Stimulated activated CD4-positive, alpha-beta T cell treated with anti-CD3 and anti-CD28 coated beads, TNF-alpha, amount 100 ng/mL, for 24 hours (primary cell): Measurements from ENCODE around the gene SPTSSA.
"Not testable (repeated sequence)": the region's sequence is repeated elsewhere in the genome, so short reads cannot be mapped to it uniquely, and the experiment has no call there.

Experiments
- DNase-seq, 3 experiments: peaks; one replicate each; pipeline ENCODE4 v3.0.0-alpha.2; 2020; ENCODE audit warnings: low read depth in 3 of 3

Gene SPTSSA

GRCh38 chr14:34472706-34473279, 10.8 kb upstream of the SPTSSA start:
- DNase-seq, result no peak

GRCh38 chr14:34470319-34470718, 8.3 kb upstream of the SPTSSA start:
- no peak for DNase-seq

DNA sequence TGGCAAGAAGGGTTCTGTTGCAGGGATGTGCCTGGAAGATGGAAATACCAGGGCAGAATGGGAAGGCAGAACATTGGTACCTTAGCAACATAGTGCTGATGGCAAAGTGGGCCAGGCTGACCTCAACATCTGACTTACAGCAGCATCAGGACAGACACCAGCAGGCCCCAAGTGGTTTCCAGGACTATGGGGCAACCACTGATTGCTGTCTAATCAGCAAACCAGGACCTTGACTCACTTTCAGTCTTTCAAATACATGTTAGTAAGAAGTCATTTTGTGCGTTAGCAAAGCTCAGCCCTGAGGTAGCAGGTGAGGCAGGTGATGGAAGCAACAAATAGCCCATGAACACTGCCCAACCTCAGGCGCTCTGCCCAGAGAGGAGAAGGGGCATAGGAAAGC, 4.7 kb upstream of the SPTSSA start:
- DNase-seq, result no peak

DNA sequence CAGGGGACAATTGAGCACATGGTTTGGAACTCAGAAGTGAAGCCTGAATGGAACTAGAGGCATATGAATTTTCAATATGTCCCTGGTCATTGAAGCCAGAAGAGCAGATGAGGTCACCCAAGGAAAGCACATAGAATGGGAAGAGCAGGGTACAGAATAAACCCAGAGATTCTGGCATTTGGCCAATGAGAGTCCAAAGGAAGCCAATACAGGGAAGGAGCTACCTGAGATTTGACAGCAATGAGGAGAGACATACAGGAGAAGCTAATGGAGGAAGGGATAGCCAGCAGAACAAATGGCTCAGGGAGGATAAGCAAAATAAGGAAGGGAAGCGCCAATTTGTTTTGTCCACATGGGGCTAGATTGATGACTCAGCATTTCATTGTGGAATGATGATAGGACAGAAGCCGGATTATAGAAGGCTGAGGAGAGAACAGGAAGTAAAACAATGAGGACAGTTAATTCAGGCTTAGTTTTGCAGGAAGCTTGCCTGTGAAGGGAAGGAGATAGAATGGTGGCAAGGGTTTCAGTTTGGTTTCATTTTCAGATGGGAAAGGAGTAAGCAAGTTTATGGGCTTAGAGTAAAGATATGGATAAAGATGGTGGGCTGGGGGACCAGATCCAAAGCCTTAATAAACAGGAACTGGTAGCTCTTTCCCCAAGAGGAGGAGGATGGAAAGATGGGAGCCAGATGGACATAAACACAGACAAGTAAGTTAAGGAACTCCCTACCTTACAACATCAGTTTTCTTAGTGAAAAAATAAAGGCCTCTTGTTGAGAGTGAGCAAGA, 3.2 kb upstream of the SPTSSA start:
- no peak for DNase-seq

GRCh38 chr14:34463598-34463961, 1.5 kb upstream of the SPTSSA start:
- DNase-seq, result no peak

DNA sequence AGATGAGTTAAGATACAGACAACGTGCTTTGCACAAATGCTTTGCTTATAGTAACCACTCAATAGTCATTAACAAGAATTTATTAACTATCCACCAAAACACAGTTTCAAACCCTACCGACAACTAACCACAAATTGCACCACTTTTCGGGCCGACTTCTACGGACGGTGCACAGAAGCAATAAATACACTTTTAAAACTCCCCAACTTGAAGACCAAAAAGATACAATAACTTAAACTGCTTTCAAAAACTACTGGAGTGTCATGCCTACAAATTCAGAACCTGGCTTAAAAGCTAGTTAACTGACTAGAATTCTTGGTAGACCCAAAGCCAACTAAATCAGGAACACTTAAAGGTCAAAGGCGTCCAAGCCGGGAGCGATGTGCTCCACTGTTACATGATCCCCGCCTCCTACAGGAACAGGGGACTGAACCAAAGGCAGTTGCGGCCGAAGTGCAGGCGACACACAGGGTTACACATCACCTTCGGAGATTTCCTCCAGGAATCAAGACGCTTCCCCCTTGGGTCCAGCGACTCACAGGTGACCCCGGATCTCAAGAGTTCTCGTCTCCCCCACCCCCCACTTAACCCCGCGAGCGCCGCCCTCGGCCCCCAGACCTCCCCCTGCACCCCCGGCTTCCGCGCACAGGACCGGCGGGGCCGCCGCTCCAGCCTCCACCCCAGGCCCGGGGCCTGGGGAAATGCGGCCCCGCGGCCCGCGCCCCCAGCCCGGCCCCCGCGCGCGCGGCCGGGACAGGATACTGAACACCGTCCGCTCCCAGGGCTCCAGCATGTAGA, 507 bp downstream of the SPTSSA start:
- peak in 2 of 3 experiments; percentile 8 for DNase-seq

- no peak for DNase-seq
These were observed 1.2 kb downstream of the SPTSSA start for GRCh38 chr14:34460841-34461240.

DNA sequence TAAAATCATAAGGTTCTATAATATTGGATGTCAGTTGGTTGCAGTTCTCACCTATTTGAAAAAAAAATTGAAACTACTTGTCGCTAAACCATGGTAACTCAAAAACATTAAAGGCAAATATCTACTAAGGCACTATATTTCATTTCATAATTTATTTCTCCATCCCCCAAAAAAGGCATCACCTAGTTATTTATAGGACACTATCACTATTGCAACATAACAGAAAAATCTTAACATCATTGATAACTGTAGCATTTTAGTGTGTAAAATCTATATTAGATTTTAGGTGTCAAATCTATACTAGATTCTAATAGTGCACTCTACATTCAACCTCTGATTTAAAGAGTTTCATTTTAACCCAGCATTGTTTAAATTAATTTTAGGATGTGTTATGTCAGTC, 1.7 kb downstream of the SPTSSA start:
- no peak for DNase-seq

DNA sequence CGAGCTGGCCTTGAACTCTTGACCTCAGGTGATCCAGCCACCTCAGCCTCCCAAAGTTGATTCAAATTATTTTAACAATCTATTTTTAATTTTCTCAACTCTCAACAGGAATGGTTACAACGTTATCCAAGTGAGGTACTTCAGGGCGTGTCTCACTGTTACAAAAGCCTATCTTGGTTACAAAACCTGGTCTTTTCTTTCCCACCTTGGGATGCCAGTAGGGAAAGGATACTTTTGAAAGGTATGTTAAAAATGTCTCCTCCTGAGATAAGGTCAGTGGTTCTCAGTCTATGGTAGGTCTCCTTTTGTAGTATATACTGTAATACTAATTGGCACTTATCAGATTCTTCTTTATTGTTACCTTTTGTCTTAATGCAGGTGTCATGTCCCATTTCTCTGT, 4.9 kb downstream of the SPTSSA start:
- DNase-seq, result no peak

GRCh38 chr14:34453226-34453625, 8.8 kb downstream of the SPTSSA start:
- DNase-seq, result no peak

GRCh38 chr14:34452258-34452822, 9.7 kb downstream of the SPTSSA start:
- no peak for DNase-seq

DNA sequence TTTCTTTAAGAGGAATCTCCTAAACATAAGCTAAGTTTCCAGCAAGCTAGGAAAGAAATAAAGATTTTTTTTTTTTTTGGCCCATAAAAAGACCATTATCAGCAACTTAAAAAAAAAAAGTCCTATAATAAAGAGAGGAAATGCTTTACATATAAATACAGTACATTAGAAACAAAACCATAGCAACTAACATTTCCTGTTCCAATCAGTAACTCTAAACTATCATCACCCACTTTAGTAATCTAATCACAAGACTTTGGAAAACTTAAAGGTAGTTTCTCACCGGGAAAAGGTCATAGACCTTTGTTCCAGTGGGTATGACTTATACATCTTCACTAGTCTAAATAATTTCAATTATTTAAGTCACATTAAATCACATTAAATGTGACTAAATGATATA, 11.1 kb downstream of the SPTSSA start:
- no peak for DNase-seq

- DNase-seq, result no peak
These were observed 11.5 kb downstream of the SPTSSA start for GRCh38 chr14:34450542-34450915.

GRCh38 chr14:34449819-34450541, 12.1 kb downstream of the SPTSSA start:
- DNase-seq, result no peak

DNA sequence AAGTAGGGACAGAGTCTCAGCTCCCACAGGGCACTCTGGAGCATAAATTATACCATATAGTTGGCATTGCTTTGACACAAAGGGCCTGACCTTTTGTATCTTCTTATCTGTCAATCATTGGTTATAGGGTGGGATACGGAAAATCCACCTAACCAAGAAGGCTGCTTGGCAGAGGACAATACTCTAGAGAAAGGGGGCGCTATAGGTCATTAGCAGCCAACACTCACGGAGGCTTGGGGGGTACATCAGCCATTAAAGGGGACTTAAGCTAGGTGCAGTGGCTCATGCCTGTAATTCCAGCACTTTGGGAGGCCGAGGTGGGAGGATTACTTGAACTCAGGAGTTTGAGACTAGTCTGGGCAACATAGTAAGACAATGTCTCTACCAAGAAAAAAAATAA, 22.9 kb downstream of the SPTSSA start:
- no peak for DNase-seq

- no peak for DNase-seq
These were observed 23.6 kb downstream of the SPTSSA start for GRCh38 chr14:34438438-34438837.

- DNase-seq, result no peak
These were observed 24.3 kb downstream of the SPTSSA start for GRCh38 chr14:34437729-34438080.

GRCh38 chr14:34436960-34437728, 24.9 kb downstream of the SPTSSA start:
- DNase-seq, result no peak

- no peak for DNase-seq
These were observed 25.7 kb downstream of the SPTSSA start for GRCh38 chr14:34436118-34436905.

DNA sequence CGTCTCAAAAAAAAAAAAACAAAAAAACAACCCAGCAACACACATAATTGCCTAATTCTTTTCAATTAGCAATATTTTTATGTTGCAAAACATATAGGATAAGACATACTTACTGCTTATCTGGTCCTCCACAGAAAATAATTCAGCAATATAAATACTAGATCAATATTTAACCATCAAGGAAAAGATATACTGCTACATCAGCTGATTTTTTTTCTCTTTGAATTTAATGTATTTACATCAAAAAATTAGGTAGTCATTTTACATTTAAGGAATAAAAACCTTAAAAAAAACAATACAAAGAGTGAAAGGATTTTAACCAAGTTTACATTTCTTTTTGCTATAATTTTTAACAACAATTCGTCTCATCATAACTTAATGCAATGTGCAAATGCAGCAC, 28.1 kb downstream of the SPTSSA start:
- DNase-seq, result no peak

DNA sequence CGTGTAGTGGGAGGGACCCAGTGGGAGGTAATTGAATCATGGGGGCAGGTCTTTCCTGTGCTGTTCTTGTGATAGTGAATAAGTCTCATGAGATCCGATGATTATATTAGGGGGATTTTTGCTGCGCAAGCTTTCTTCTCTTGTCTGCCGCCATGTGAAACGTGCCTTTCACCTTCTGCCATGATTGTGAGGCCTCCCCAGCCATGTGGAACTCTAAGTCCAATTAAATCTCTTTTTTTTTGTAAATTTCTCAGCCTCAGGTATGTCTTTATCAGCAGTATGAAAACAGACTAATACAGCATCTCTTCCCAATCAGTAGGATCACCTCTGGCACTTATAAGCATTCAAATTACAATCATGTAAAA, 34.0 kb downstream of the SPTSSA start:
- not testable (repeated sequence) for DNase-seq
